HG03139 (cell line): Measurements from ENCODE around the gene GUF1.
A peak's percentile ranks its signal among the peaks of the same experiment; 100 is the strongest.
"Not testable (repeated sequence)": the region's sequence is repeated elsewhere in the genome, so short reads cannot be mapped to it uniquely, and the experiment has no call there.

Experiments used
- ATAC-seq: cut with Tn5 transposase; IDR thresholded peaks from one replicate; pipeline ENCODE4 v1.9.1; 2021; ENCODE audit not compliant: unreplicated experiment

The GUF1 gene

DNA sequence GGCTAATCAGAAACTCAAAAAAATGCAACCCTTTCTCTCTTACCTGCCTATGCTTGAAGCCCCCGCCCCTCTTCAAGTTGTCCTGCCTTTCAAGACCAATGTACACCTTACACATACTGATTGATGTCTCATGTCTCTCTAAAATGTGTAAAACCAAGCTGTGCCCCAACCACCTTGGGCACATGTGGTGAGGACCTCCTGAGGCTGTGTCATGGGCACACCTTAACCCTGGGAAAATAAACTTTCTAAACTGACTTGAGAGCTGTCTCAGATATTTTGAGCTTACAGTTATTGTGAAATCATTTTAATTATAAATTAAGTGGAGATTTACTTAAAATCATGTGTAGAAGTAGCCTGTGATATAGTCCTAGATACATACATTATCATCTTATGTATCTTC lies 22.2 kb downstream of the GUF1 start:
- ATAC-seq = no peak

GRCh38 chr4:44701037-44701436 lies 22.8 kb downstream of the GUF1 start:
- no peak for ATAC-seq

DNA sequence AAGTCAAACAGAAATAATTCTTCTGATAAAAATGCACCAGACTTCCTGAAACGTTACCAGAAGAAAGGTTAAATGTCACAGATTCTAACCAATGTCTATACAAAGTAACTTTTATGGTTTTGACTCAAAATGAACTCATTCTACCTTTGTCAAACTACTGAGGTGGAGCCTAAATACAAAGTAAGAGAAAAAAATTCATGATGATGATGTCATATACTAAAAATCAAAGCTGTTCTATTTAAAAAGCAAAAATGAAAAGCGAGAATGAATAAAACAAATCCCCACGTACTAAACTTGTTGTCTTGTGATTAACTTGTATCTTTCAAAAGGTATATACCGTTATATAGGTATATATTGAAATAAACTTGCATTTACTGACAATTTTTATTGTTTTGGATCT lies 26.5 kb downstream of the GUF1 start:
- ATAC-seq = no peak

DNA sequence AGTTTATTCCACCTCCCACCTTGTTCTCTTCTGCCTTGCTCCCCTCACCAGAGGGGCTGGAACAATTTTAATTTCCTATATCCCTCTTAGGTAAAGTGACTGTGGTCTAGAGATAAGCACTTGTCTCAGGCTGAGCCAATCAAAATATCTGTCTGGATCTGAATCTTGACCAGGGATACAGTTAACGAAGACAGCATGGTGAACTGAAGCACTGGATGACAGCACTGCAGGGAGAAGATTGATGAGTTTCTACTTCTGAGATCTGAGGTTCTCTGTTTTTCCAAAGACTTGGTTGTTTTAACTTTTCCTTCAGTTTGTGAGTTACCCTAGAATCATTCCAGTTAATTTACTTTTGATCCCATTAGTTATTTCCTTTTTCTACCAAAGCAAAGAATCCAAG lies 34.9 kb downstream of the GUF1 start:
- no peak for ATAC-seq

GRCh38 chr4:44716597-44716996 lies 38.4 kb downstream of the GUF1 start:
- ATAC-seq = no peak

DNA sequence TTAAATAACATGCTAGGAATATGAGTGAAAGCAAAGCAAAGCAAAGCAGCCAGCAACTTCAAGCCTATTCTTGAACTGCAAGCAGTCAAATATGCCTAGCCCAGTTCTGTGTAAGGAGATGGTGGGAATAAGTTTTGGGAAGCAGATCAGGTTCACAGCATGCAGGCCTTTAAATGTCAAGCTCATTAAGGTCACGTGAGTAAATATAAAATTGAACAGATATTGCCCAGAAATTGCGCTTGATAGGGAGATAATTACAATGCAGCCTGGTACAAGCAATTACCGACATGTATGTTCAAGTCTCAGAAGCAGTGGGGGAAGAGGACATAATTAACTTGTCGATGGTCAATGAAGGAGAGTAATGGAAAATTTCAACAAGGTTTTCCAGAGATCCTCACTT lies 42.2 kb downstream of the GUF1 start:
- no peak for ATAC-seq

- ATAC-seq = no peak
Measured at GRCh38 chr4:44722001-44722400, 43.8 kb downstream of the GUF1 start.

GRCh38 chr4:44725166-44725565 lies 46.9 kb downstream of the GUF1 start:
- no peak for ATAC-seq

DNA sequence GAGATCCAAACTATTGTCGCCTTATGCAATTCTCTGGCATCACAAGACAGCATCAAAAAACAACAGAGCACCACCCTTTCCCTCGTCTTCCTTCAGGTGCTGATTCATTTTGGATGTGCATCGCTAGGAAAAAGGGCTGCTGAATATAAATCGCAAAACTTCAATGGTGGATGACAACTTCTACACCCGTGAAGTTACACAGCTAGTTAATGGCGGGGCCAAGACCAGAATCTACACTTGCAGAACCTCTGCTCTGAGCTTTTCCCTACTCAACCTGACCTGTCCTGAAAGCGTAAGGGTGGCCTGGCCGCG lies 47.5 kb downstream of the GUF1 start:
- ATAC-seq = peak; percentile 1

- peak; percentile 94 for ATAC-seq
Measured at GRCh38 chr4:44726038-44726871, 48.0 kb downstream of the GUF1 start, which contains the start of gene GNPDA2. Gene GNPDA2, minus strand, starts transcription at chr4:44726556. Its CDS starts 4,349 bp downstream, at chr4:44722207.

GRCh38 chr4:44727471-44727870 lies 49.3 kb downstream of the GUF1 start:
- no peak for ATAC-seq

DNA sequence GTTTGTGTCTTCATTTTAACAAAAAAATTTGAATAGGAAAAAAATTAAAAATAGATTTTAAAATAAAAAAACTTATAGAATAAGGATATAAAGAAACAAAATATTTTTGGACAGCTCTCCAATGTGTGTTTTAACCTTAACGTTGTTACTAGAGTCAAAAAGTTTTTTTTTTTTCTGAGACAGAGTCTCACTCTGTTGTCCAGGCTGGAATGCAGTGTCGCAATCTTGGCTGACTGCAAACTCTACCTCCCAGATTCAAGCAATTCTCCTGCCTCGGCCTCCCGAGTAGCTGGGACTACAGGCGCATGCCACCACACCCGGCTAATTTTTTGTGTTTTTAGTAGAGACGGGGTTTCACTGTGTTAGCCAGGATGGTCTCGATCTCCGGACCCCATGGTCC lies 50.5 kb downstream of the GUF1 start:
- not testable (repeated sequence) for ATAC-seq

GRCh38 chr4:44736900-44737299 lies 58.7 kb downstream of the GUF1 start:
- no peak for ATAC-seq

GRCh38 chr4:44738615-44739014 lies 60.4 kb downstream of the GUF1 start:
- ATAC-seq = peak; percentile 69

DNA sequence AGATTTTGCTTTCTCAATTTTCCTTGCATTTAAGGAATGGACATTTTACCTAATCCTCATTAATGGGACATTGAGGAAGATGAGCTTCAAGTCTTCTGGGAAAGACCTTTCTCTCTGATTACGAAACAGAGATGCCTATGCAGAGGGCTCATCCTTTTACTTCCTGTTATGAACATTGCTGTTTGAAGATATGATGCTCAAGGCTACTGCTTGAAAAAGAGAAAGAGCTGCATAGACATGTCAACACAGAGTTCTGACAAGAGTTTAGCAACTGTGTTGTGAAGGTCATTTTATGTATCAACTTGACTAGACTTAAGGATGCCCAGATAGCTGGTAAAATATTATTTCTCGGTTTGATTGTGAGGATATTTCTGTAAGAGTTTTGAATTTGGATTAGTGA lies 62.0 kb downstream of the GUF1 start:
- ATAC-seq = no peak
